ENCODE measurements around the gene PKD2. TPM values are rescaled to one million over a fixed set of nuclear protein-coding genes. Genes with fewer than 3 reads are reported as not detected.

Gene PKD2
- total RNA-seq (2014; rRNA removed; shearing (Covaris generic)): 25.1 and 29.1 TPM in 2 replicates

GRCh38 chr4:88007304-88008121 lies at the start of gene PKD2:
Gene PKD2 (plus strand): TSS chr4:88007635. CDS start chr4:88007734, 99 bp downstream.
- peak; percentile 75 for DNase-seq (ENCODE audit: low read depth)

- peak; percentile 33 for DNase-seq (ENCODE audit: low read depth)
Measured at GRCh38 chr4:87961993-87962392, 45.4 kb upstream of the PKD2 start.

GRCh38 chr4:87962398-87963146 lies 44.9 kb upstream of the PKD2 start:
- DNase-seq (ENCODE audit: low read depth): no peak

- no peak for DNase-seq (ENCODE audit: low read depth)
Measured at GRCh38 chr4:87965501-87965975, 41.9 kb upstream of the PKD2 start.

GRCh38 chr4:87966095-87966496 lies 41.3 kb upstream of the PKD2 start:
- DNase-seq (ENCODE audit: low read depth): no peak

- no peak for DNase-seq (ENCODE audit: low read depth)
Measured at GRCh38 chr4:87967193-87967592, 40.2 kb upstream of the PKD2 start.

- DNase-seq (ENCODE audit: low read depth): no peak
Measured at GRCh38 chr4:87970121-87970520, 37.3 kb upstream of the PKD2 start.

GRCh38 chr4:87971866-87972265 lies 35.6 kb upstream of the PKD2 start:
- no peak for DNase-seq (ENCODE audit: low read depth)

GRCh38 chr4:87973283-87974169 lies 33.9 kb upstream of the PKD2 start:
- peak; percentile 65 for DNase-seq (ENCODE audit: low read depth)

GRCh38 chr4:87974856-87975462 lies 32.5 kb upstream of the PKD2 start:
- no peak for DNase-seq (ENCODE audit: low read depth)

GRCh38 chr4:87975466-87975865 lies 32.0 kb upstream of the PKD2 start, which contains the start of gene SPP1:
Gene SPP1 (plus strand): TSS chr4:87975714. CDS start chr4:87976896, 1,182 bp downstream.
- peak; percentile 47 for DNase-seq (ENCODE audit: low read depth)

GRCh38 chr4:87977521-87978278 lies 29.7 kb upstream of the PKD2 start:
- no peak for DNase-seq (ENCODE audit: low read depth)

- peak; percentile 41 for DNase-seq (ENCODE audit: low read depth)
Measured at GRCh38 chr4:87978681-87979080, 28.8 kb upstream of the PKD2 start.

- DNase-seq (ENCODE audit: low read depth): no peak
Measured at GRCh38 chr4:87979810-87980209, 27.6 kb upstream of the PKD2 start.

GRCh38 chr4:87981486-87981885 lies 25.9 kb upstream of the PKD2 start:
- no peak for DNase-seq (ENCODE audit: low read depth)

GRCh38 chr4:87982036-87982435 lies 25.4 kb upstream of the PKD2 start:
- DNase-seq (ENCODE audit: low read depth): no peak

- DNase-seq (ENCODE audit: low read depth): peak; percentile 7
Measured at GRCh38 chr4:87982446-87983010, 24.9 kb upstream of the PKD2 start.

- DNase-seq (ENCODE audit: low read depth): no peak
Measured at GRCh38 chr4:87983996-87984395, 23.4 kb upstream of the PKD2 start.

GRCh38 chr4:87985097-87985886 lies 22.1 kb upstream of the PKD2 start:
- DNase-seq (ENCODE audit: low read depth): peak; percentile 63
